HG03066 (cell line): ENCODE measurements around the gene CDV3.

Experiments used
- ATAC-seq: cut with Tn5 transposase; IDR thresholded peaks from one replicate; pipeline ENCODE4 v1.9.1; 2021; ENCODE audit warnings: low read depth; ENCODE audit not compliant: unreplicated experiment

CDV3 gene

DNA sequence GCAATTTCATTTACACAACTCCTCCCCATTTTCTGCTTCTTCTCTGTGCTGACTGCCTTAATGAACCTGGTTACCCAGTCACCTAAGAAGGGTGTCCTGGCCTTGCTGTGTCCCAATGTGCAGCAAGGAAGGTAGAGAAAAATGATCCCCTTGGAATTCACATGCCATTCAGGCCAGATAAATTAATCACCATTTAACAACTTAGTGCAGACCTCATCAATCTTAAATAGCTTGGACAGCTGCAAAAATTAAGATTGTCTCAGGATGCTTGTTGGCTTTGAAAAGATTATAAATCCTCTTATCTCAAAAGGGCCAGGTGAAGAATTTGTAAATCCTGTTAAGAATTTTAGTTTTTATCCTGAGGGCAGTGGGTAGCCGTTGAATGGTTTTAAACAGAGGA is 9.7 kb upstream of the CDV3 start:
- ATAC-seq, result no peak

DNA sequence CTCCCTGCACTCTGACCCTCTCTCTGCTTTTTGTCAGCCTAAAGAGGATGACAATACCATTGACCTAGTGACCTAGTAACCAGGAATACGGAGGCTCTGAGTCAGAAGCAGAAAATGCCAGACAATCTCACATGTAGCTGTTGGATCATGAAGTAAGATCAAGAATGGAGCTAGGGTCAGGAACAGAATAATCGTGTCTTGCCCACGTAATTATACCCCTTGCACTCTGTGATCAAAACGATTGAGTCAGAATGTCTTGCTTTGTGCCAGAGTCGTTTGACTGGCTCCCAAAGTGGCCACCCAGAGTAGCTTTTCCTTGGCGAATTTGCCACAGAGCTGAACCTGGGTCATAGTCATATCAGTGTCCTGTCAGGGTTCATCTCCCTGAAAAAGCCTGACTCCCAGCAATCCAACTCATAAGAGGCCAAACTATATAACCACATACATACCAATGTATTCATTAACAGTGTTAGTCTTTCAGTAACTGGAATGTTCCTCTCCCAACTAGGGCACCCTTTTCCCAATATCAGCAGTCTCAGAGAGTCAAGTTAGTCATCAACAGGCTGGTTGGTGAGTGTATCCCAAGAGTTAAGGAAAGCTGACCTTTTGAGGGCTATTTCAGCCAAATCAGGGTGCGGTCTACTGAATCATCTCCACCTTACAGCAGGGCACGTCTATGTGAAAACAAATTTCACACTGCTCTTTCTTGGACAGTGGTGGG is 5.0 kb upstream of the CDV3 start:
- ATAC-seq, result no peak

DNA sequence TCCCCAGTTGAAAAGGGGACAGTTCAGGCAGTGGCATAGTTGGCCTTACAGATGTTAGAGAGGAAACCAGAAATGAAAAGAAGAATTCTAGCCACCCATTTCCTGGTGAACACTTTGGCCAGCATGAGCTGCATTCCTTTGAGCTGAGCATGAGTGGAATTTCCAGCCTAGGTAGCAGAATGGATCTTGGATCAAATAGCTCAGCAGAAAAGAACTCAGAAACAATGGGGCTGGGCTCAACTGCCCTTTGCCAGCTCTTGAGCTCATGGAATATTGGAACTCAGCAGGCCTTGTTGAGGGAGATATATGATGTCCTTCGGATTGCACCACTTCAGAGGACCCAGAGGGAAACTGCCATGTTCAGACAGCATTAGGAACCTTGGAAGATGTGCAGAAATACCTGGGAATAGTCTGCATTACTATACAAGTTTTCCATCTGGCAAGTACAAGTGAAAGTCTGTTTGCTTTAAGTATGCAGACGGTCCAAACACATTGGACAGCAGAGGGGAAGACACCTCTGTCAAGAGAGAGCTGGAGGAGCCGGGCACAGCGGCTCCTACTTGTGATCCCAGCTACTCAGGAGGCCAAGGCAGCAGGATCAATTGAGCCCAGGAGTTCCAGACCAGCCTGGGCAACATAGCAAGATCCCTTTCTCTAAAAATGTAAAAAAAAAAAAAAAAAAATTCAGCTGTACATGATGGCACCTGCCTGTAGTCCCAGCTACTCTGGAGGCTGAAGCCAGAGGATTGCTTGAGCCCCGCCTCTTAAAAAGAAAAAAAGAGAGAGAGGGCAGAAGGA is 3.1 kb upstream of the CDV3 start:
- ATAC-seq, result no peak

- ATAC-seq, result no peak
Measured at GRCh38 chr3:133570937-133571320, 2.6 kb upstream of the CDV3 start.

GRCh38 chr3:133572158-133573053 is 1.1 kb upstream of the CDV3 start:
- ATAC-seq, result peak; percentile 25

- peak; percentile 77 for ATAC-seq
Measured at GRCh38 chr3:133573054-133573628, 345 bp upstream of the CDV3 start.

- ATAC-seq, result peak; percentile 20
Measured at GRCh38 chr3:133574260-133574881, 885 bp downstream of the CDV3 start.

DNA sequence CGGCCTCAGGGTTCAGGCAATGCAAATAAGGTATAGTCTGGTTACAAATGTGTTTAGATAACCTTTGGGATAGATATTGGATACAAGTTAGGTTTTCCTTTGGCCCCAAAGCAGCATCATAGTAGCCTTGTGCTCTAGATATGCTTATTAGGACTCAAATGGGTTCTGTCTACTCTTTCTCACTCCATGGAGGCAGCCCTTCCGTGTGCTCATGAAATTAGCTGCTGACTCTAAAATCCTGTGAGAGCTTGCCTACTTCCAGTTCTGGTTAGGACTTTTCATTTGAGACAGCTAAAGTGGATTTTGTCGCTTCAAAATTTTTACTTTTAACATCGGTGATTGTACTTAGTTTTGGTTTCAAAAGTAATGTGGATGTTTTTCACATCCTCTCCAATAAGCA is 1.6 kb downstream of the CDV3 start:
- no peak for ATAC-seq

DNA sequence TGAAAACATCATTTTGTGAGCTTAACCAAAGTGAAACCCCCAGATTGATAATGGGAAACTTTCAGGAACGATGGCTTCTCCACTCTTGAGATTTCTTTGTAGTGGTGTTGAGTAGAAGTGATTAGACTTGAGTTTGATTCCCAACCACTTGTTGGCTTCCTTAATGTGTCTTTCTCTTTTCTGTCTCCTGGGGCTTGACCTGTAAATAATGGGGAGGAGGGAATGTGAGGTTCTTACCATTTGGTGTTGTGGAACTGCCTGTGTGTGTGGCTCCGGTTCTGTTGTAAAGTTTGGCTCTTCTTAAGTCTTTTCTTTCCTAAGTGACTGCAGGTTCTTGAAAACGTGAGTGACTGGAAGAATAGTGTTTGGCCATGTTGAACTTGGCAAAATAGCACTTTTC is 2.7 kb downstream of the CDV3 start:
- no peak for ATAC-seq

GRCh38 chr3:133578548-133579191 is 5.2 kb downstream of the CDV3 start:
- ATAC-seq, result no peak

DNA sequence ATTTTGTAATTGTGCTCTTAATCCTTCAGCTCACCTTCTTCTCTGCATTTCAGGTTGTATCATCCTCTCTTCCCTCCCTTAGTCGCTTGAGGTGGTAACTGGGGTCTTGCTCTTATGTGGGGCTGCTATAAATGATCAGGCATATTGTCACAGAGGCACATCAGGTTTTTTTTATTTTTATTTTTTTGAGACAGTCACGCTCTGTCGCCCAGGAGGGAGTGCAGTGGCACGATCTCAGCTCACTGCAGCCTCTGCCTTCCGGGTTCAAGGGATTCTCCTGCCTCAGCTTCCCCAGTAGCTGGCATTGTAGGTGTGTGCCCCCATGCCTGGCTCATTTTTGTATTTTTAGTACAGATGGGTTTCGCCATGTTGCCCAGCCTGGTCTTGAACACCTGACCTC is 9.9 kb downstream of the CDV3 start:
- ATAC-seq, result no peak

GRCh38 chr3:133588035-133588434 is 14.5 kb downstream of the CDV3 start:
- ATAC-seq, result no peak

GRCh38 chr3:133588784-133589465 is 15.4 kb downstream of the CDV3 start:
- ATAC-seq, result no peak

GRCh38 chr3:133589503-133589902 is 16.0 kb downstream of the CDV3 start:
- ATAC-seq, result no peak

DNA sequence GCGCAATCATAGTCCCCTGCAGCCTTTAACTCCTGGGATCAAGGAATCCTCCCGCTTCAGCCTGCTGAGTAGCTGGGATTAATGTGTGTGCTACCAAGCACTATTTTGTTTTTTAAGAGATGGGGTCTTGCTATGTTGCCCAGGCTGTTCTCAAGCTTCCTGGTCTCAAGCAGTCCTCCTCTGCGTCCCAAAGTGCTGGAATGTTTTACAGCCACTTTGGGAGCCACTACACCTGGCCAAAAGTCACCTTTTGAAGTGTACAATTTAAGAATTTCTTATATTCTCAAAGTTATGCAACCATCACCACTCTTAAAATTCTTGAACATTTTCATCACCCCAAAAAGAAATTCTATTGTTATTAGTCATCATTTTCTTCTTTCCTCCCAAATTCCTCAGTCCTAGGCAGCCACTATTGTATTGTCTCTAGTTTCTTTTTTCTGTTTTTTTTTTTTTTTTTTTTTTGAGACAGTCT is 17.8 kb downstream of the CDV3 start:
- ATAC-seq, result no peak

DNA sequence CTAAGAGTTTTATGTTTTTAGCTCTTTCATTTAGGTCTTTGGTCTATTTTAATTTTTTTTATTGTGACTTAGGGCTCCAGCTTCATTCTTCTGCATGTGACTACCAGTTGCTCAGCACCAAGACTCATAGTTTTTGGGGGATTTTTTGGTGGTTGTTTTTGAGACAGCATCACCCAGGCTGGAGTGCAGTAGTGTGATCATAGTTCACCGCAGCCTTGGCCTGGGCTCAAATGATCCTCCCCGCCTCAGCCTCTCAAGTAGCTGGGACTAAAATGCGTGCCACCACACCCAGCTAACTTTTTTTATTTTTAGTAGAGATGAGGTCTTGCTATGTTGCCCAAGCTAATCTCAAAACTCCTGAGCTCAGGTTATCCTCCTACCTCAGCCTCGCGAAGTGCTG is 19.4 kb downstream of the CDV3 start:
- ATAC-seq, result no peak

DNA sequence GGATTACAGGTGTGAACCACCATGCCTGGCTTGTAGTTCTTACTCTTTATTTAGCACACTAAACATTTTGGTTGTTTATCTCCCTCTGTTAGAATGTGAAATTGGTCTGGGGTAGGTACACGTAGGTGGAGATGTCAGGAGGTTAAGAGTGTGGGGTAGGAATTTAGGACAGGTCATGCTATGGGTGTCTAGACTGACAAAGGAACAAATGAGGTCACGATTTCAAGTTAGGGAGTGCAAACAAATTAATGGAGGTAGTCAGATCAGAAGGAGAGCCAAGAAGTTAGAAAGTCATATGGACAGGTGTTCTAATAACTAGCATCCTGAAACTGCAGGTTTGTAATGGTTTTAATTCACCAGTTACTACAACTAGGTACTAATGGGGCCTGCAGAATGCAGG is 19.8 kb downstream of the CDV3 start:
- ATAC-seq, result no peak

DNA sequence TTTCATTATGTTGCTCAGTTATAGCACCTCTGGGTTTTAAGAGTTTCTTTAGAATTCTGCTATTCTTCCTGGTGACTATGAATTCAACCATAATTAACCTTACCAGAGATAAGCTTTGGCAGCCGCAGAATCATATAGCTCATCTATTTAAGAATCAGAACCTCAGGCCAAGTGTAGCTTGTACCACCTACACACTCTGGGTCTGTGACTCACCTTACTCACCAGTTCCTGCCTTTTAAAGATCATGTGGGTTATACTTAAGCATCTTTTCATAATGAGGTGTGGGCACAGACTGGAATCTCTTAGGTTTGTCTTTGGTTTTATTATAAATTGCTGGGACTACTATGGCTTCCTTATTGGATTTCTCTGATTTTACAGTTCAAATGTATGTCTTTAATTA is 21.9 kb downstream of the CDV3 start:
- no peak for ATAC-seq

DNA sequence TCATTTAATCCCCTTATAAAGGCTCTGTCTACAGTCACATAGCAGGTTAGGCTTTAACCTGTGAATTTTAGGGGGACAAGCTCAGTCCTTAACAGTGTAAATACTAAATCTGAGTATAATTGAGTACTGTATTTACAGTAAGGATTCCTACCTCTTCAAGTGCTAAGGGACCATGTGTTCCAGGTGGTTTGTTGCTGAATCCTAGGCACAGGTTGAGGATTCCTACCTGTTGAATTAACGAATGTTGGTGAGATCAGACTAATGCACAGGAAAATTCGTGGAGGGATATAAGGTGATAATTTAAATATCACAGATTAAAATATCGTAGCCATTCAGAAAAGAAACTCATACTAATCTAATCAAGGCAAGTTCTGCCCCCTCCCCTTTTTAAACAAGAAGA is 24.9 kb downstream of the CDV3 start:
- no peak for ATAC-seq
